ENCODE results near the gene PTPRE. TPM values are rescaled to one million over a fixed set of nuclear protein-coding genes. Genes with fewer than 3 reads are reported as not detected.

PTPRE gene
- total RNA-seq, 1 experiment from 2014 or later, result 7.9 TPM

- no peak for DNase-seq
- Histone ChIP-seq H3K4me3 (no peak overlapping the region), H2AFZ (no peak overlapping the region), H3K9me3 (ENCODE audit: insufficient read depth, low read depth) (no peaks in the 10 kb centered on the region), H3K27ac (no peak overlapping the region), H3F3A (ENCODE audit: insufficient read depth, low read depth) (no peaks in the 10 kb centered on the region), H3K36me3 (ENCODE audit: low read depth) (no peaks in the 10 kb centered on the region), H3K4me1 (replicated peaks; ENCODE audit: insufficient read depth) (no peaks in the 10 kb centered on the region), H3K79me2 (ENCODE audit: low read depth) (no peaks in the 10 kb centered on the region), H3K9me2 (ENCODE audit: insufficient read depth) (no peaks in the 10 kb centered on the region), H3K4me2 (no peak overlapping the region), H4K20me1 (ENCODE audit: insufficient read depth) (no peaks in the 10 kb centered on the region), H3K27me3 (ENCODE audit: insufficient read depth, low read depth) (no peaks in the 10 kb centered on the region)
- no TSS peak for BruUV-seq (replicated peaks)
- POLR2A ChIA-PET (ENCODE audit: unreplicated experiment), result no interaction called here
- intact Hi-C loops (cut with micrococcal nuclease; ENCODE audit: unreplicated experiment), result no loop called here
- no peak for TF ChIP-seq CTCF (conservative IDR thresholded peaks at IDR 0.05)
- TF ChIP-seq EZH2 (IDR thresholded peaks at IDR 0.05; ENCODE audit: low read depth), result no peak
- CTCF ChIA-PET, result no interaction called here
These were observed 19.1 kb upstream of the PTPRE start for GRCh38 chr10:127887541-127888415.

DNA sequence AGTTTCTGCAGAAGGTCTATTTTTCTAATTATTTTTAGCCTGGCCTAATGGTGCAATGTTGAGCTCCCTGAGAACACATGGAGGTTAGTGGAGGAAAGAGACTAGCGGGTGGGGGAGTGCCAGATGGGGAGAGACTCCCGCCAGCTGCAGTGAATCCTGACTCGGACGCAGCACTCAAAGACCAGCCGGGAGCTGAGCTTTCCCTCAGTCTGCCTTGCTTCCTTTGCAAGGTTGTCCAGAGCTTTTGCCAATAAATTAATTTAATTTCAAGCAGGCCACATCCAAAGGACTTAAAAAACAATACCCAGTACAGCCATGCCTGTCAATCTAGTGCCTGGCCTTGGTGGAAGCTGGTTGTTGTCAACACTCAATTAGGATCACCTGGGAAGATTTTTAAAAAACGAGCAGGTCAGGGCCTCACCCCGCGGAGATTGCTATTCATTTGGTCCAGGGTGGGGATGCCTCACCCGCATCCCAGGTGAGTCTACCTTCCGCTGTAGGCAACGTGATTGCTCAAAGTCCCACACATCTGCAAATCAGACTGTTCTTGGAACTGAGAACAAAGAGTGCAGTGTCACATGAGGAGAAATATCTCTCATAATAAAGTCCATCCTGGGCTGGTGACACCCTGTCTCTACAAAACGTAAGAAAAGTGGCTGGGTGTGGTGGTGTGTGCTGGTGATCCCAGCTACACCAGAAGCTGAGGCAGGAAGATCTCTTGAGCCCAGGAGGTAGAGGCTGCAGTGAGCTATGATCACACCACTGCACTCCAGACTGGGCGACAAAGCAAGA lies 18.2 kb upstream of the PTPRE start:
- DNase-seq, result no peak
- intact Hi-C loops (cut with micrococcal nuclease; ENCODE audit: unreplicated experiment), result no loop called here
- CTCF ChIA-PET, result no interaction called here

More for the DNA sequence above, 18.2 kb upstream of the PTPRE start:
- Histone ChIP-seq H3K4me2 (no peak overlapping the region), H4K20me1 (ENCODE audit: insufficient read depth) (no peaks in the 10 kb centered on the region), H2AFZ (no peak overlapping the region), H3K79me2 (ENCODE audit: low read depth) (no peaks in the 10 kb centered on the region), H3F3A (ENCODE audit: insufficient read depth, low read depth) (no peaks in the 10 kb centered on the region), H3K9me3 (ENCODE audit: insufficient read depth, low read depth) (no peaks in the 10 kb centered on the region), H3K27ac (no peak overlapping the region), H3K36me3 (ENCODE audit: low read depth) (no peaks in the 10 kb centered on the region), H3K4me1 (replicated peaks; ENCODE audit: insufficient read depth) (no peaks in the 10 kb centered on the region), H3K27me3 (ENCODE audit: insufficient read depth, low read depth) (no peaks in the 10 kb centered on the region), H3K9me2 (ENCODE audit: insufficient read depth) (no peaks in the 10 kb centered on the region), H3K4me3 (no peak overlapping the region)
- TF ChIP-seq CTCF (conservative IDR thresholded peaks at IDR 0.05), result no peak
- no peak for TF ChIP-seq EZH2 (IDR thresholded peaks at IDR 0.05; ENCODE audit: low read depth)
- POLR2A ChIA-PET (ENCODE audit: unreplicated experiment), result interaction anchor here (0.5 kb wide), 1 partner anchor 39 kb away, joined by 17 read pairs; no protein-coding TSS in a partner anchor
- BruUV-seq (replicated peaks), result no TSS peak
